ENCODE results near the gene DNAH17. TPM values are rescaled to one million over a fixed set of nuclear protein-coding genes. Genes with fewer than 3 reads are reported as not detected.

The DNAH17 gene
- total RNA-seq, 1 donor from 2014 or later, result 1.3 TPM

DNA sequence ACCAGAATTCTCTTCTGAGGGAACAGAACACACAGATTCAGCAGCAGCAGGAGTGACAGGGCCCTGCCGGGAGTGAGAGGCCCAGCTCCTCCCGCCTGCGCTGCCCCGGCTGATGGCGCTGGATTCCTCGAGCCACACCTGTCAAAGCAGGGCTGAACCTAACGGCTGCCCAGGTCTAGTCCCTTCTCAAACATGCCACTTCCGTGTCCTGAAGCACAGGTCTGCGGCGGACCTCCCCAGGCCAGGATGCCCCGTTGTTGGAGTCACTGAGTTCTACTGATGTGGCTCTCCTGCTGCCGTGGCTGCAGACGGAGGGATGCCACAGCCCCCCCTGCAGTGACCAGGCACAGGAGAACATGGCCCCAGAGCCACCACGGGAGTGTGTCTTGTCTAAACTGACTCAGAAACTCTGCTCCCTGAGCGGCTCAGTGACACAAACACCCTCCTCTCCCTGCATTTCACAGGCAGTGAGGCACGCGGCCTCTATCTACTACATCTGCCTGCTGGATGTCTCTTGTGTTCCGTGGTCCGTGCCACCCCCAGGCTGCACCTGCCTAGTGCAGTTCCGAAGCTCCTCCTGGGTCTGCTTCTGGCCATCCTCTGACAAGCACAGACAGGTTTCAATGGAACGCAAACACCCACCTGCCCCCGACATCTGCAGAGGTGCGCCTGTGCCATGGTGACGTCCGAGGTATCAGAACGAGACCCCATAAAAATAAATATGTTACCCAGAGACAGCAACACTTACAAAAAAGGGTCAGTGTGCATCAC lies 44.7 kb upstream of the DNAH17 start:
- no peak for DNase-seq
- H3K4me1 Mint-ChIP-seq (ENCODE audit: low read depth, unreplicated experiment), result no peaks in the 10 kb centered on the region
- H3K9me3 Mint-ChIP-seq (ENCODE audit: unreplicated experiment), result peaks cover 9% of the 10 kb centered on the region
- H3K27me3 Mint-ChIP-seq (ENCODE audit: unreplicated experiment), result peaks cover 2% of the 10 kb centered on the region
- TF ChIP-seq, protein P1, sequence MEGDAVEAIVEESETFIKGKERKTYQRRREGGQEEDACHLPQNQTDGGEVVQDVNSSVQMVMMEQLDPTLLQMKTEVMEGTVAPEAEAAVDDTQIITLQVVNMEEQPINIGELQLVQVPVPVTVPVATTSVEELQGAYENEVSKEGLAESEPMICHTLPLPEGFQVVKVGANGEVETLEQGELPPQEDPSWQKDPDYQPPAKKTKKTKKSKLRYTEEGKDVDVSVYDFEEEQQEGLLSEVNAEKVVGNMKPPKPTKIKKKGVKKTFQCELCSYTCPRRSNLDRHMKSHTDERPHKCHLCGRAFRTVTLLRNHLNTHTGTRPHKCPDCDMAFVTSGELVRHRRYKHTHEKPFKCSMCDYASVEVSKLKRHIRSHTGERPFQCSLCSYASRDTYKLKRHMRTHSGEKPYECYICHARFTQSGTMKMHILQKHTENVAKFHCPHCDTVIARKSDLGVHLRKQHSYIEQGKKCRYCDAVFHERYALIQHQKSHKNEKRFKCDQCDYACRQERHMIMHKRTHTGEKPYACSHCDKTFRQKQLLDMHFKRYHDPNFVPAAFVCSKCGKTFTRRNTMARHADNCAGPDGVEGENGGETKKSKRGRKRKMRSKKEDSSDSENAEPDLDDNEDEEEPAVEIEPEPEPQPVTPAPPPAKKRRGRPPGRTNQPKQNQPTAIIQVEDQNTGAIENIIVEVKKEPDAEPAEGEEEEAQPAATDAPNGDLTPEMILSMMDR (IDR thresholded peaks at IDR 0.05; ENCODE audit: partially characterized antibody, unreplicated experiment), result no peak
- peaks cover 6% of the 10 kb centered on the region for H3K36me3 Mint-ChIP-seq (ENCODE audit: unreplicated experiment)
- no peak overlapping the region for H3K4me3 Mint-ChIP-seq (ENCODE audit: unreplicated experiment)
- peak overlapping the region; percentile 11 for H3K27ac Mint-ChIP-seq (ENCODE audit: unreplicated experiment)

DNA sequence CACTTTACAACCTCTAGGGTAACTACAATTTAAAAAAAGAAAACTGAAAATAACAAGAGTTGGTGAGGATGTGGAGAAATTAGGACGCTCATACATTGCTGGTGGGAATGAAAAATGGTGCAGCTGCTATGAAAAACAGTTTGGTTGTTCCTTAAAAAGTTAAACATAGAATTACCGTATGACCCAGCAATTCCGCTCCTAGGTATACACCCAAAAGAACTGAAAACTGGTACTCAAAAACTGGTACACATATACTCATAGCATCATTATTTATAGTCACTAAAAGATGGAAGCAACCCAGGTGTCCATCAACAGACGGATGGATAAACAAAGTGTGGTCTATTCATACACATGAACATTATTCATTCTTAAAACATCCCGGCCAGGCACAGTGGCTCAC lies 42.9 kb upstream of the DNAH17 start:
- H3K36me3 Mint-ChIP-seq (ENCODE audit: unreplicated experiment), result peaks cover 6% of the 10 kb centered on the region

DNA sequence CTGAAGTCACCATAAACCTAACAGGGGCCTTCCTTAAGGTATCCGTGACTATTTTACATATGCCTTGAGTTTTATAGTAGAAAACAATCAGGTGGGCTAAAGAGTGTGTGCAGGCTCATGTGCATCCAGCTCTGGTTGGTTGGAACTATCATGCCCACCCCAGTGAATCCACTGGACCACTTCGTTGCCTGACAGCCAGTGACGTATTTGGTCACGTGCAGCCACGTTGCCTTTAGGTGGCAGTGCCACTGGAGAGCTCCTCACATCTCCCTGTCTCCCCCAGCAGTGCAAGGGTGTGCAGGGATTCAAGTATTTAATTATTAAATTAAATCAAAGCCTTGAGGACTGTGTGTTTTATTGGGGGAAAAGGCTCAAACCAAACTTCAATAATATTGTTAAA lies 42.1 kb upstream of the DNAH17 start:
- Mint-ChIP-seq H3K9me3 (ENCODE audit: unreplicated experiment) (peaks cover 9% of the 10 kb centered on the region), H3K27ac (ENCODE audit: unreplicated experiment) (no peak overlapping the region), H3K4me3 (ENCODE audit: unreplicated experiment) (no peak overlapping the region), H3K27me3 (ENCODE audit: unreplicated experiment) (peaks cover 2% of the 10 kb centered on the region), H3K36me3 (ENCODE audit: unreplicated experiment) (peaks cover 6% of the 10 kb centered on the region), H3K4me1 (ENCODE audit: low read depth, unreplicated experiment) (no peaks in the 10 kb centered on the region)
- DNase-seq, result no peak
- TF ChIP-seq, protein P1 (IDR thresholded peaks at IDR 0.05; ENCODE audit: partially characterized antibody, unreplicated experiment), result no peak

More for the DNA sequence above, 42.9 kb upstream of the DNAH17 start:
- Mint-ChIP-seq H3K4me3 (ENCODE audit: unreplicated experiment) (no peak overlapping the region), H3K27ac (ENCODE audit: unreplicated experiment) (no peak overlapping the region), H3K27me3 (ENCODE audit: unreplicated experiment) (peaks cover 2% of the 10 kb centered on the region), H3K9me3 (ENCODE audit: unreplicated experiment) (peaks cover 9% of the 10 kb centered on the region), H3K4me1 (ENCODE audit: low read depth, unreplicated experiment) (no peaks in the 10 kb centered on the region)
- no peak for DNase-seq
- TF ChIP-seq, protein P1 (IDR thresholded peaks at IDR 0.05; ENCODE audit: partially characterized antibody, unreplicated experiment), result no peak

DNA sequence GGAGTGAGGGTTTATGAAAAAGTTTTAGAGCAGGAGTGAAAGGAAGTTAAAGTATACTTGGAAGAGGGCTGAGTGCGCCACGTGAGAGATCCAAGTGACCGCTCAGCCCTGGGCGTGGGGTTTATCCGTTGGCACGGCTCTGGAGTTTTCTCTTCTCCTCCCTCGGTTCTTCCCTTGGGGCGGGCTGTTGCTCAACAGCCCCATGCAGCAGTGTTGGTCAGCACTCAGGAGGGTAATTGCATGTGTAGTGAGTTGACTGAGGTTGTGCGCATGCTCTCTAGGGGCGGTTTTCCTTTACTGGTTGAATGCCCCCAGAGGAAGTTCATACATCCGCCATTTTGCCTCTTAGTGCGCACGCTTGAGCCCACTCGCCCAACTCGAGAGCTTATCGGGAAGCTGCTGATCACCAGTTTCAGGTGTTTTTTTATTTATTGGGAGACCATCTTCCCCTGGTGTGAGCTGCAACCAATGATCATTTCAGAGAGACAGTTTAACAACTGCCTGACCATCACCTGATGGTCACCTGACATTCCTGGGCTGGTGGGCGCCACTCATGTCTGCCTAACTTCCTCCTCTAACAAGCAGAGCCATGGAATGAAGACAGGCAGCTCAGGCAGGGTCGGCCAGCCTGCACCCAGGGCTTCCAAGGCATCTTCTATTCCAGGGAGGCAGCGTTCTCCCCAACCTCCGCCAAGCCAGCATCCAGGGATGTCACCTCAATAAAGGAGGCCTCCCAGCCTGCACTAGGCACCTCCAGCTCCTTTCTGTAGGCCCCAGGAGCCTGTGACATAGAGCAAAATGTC lies 41.3 kb upstream of the DNAH17 start:
- TF ChIP-seq, protein P1 (IDR thresholded peaks at IDR 0.05; ENCODE audit: partially characterized antibody, unreplicated experiment), result no peak
- H3K4me1 Mint-ChIP-seq (ENCODE audit: low read depth, unreplicated experiment), result no peaks in the 10 kb centered on the region
- H3K36me3 Mint-ChIP-seq (ENCODE audit: unreplicated experiment), result peaks cover 6% of the 10 kb centered on the region
- no peak overlapping the region for H3K27ac Mint-ChIP-seq (ENCODE audit: unreplicated experiment)
- H3K27me3 Mint-ChIP-seq (ENCODE audit: unreplicated experiment), result peaks cover 3% of the 10 kb centered on the region
- no peak for DNase-seq
- no peak overlapping the region for H3K4me3 Mint-ChIP-seq (ENCODE audit: unreplicated experiment)
- H3K9me3 Mint-ChIP-seq (ENCODE audit: unreplicated experiment), result peaks cover 11% of the 10 kb centered on the region
